Osteoblast (primary cell): Measurements from ENCODE around the gene TRIML1. TPM values are rescaled to one million over a fixed set of nuclear protein-coding genes. Genes with fewer than 3 reads are reported as not detected.
A peak's percentile ranks its signal among the peaks of the same experiment; 100 is the strongest.

Source experiments
- DNase-seq: peaks from one replicate; pipeline ENCODE4 v3.0.0; 2011; ENCODE audit warnings: low spot score, mixed read lengths; ENCODE audit not compliant: insufficient read length; ENCODE audit errors: missing footprints
- H2AFZ ChIP-seq: 2 replicates; pipeline ENCODE4 v1.6.0; 2011; ENCODE audit warnings: mild to moderate bottlenecking, low read length
- H3K27ac ChIP-seq: 2 replicates; pipeline ENCODE4 v1.5.1; 2011; ENCODE audit warnings: mild to moderate bottlenecking, low read depth, low read length, moderate library complexity
- H3K27me3 ChIP-seq: 2 replicates; pipeline ENCODE4 v1.6.0; 2012; ENCODE audit warnings: mild to moderate bottlenecking, control low read depth, inconsistent platforms, low read length, moderate library complexity; ENCODE audit not compliant: insufficient read depth
- H3K36me3 ChIP-seq: 2 replicates; pipeline ENCODE4 v1.5.1; 2011; ENCODE audit warnings: mild to moderate bottlenecking, low read length, control low read depth, moderate library complexity; ENCODE audit not compliant: insufficient read depth
- H3K4me1 ChIP-seq: 2 replicates; pipeline ENCODE4 v1.5.1; 2011; ENCODE audit warnings: mild to moderate bottlenecking, low read length, control low read depth, moderate library complexity; ENCODE audit not compliant: insufficient read depth
- H3K4me2 ChIP-seq: 2 replicates; pipeline ENCODE4 v1.6.0; 2011; ENCODE audit warnings: mild to moderate bottlenecking, low read length; ENCODE audit not compliant: insufficient read depth
- H3K4me3 ChIP-seq: fragments of 200-600 bp; sonication (generic); 3 replicates; pipeline ENCODE4 v1.5.1; 2012; ENCODE audit warnings: mild to moderate bottlenecking, low read length, inconsistent platforms; ENCODE audit not compliant: insufficient read depth
- H3K79me2 ChIP-seq: 2 replicates; pipeline ENCODE4 v1.6.0; 2012; ENCODE audit warnings: mild to moderate bottlenecking, low read length, control low read depth, inconsistent platforms; ENCODE audit not compliant: insufficient read depth
- H3K9me3 ChIP-seq: 2 replicates; pipeline ENCODE4 v1.5.1; 2011; ENCODE audit warnings: low read depth, low read length, control low read depth
- H4K20me1 ChIP-seq: 2 replicates; pipeline ENCODE4 v1.6.0; 2012; ENCODE audit warnings: mild to moderate bottlenecking, low read length, control low read depth; ENCODE audit not compliant: insufficient read depth
- total RNA-seq: library from RNA; depleted of rRNA; stranded (reverse); fragments of >200 nt; gene quantifications from 2 replicates; pipeline ENCODE4 v1.2.3, GENCODE V29; 2012
- TF ChIP-seq, protein P1 (sequence below): IDR thresholded peaks from 2 replicates; pipeline ENCODE4 v1.5.1; 2011; ENCODE audit warnings: mild to moderate bottlenecking, low read depth, low read length, moderate library complexity; ENCODE audit errors: extremely low read depth

The TRIML1 gene, protein sequence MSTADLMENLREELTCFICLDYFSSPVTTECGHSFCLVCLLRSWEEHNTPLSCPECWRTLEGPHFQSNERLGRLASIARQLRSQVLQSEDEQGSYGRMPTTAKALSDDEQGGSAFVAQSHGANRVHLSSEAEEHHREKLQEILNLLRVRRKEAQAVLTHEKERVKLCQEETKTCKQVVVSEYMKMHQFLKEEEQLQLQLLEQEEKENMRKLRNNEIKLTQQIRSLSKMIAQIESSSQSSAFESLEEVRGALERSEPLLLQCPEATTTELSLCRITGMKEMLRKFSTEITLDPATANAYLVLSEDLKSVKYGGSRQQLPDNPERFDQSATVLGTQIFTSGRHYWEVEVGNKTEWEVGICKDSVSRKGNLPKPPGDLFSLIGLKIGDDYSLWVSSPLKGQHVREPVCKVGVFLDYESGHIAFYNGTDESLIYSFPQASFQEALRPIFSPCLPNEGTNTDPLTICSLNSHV
- total RNA-seq: not detected in 2 replicates

DNA sequence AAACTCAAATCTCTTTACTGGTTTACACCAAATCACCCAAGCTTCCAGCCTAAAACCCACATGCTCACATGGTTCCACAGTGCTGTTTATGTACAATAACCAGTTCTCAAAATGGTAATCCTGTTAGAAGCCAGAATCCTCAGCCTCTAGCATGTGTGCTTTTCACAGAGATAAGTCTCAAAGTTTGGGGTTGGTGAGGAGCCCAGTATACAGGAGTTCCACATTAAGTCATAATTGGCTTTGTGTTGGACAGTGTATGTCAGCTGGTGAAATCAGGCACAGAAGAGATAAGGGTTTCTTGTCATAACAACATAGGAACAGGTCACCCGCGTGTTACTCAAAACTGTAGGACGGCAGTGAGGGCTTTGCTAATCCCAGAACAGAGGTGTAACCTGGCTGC is at the start of gene TRIML1:
Gene TRIML1 (plus strand): TSS at position 301 of the 400 bp plus-strand sequence. CDS start 118 bp downstream, outside the sequence.
- H3K4me3 ChIP-seq: no peak within 1 kb of the TSS
- no peak within 1 kb of the TSS for H3K4me2 ChIP-seq
- TF ChIP-seq, protein P1, sequence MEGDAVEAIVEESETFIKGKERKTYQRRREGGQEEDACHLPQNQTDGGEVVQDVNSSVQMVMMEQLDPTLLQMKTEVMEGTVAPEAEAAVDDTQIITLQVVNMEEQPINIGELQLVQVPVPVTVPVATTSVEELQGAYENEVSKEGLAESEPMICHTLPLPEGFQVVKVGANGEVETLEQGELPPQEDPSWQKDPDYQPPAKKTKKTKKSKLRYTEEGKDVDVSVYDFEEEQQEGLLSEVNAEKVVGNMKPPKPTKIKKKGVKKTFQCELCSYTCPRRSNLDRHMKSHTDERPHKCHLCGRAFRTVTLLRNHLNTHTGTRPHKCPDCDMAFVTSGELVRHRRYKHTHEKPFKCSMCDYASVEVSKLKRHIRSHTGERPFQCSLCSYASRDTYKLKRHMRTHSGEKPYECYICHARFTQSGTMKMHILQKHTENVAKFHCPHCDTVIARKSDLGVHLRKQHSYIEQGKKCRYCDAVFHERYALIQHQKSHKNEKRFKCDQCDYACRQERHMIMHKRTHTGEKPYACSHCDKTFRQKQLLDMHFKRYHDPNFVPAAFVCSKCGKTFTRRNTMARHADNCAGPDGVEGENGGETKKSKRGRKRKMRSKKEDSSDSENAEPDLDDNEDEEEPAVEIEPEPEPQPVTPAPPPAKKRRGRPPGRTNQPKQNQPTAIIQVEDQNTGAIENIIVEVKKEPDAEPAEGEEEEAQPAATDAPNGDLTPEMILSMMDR: no peak
- H4K20me1 ChIP-seq: no peaks in the 10 kb centered on the region
- no peak within 1 kb of the TSS for H2AFZ ChIP-seq
- no peaks in the 10 kb centered on the region for H3K27me3 ChIP-seq
- DNase-seq: peak; percentile 69
- no peaks in the 10 kb centered on the region for H3K36me3 ChIP-seq
- H3K9me3 ChIP-seq: no peaks in the 10 kb centered on the region
- no peaks in the 10 kb centered on the region for H3K4me1 ChIP-seq
- H3K79me2 ChIP-seq: no peaks in the 10 kb centered on the region
- H3K27ac ChIP-seq: no peak within 1 kb of the TSS

DNA sequence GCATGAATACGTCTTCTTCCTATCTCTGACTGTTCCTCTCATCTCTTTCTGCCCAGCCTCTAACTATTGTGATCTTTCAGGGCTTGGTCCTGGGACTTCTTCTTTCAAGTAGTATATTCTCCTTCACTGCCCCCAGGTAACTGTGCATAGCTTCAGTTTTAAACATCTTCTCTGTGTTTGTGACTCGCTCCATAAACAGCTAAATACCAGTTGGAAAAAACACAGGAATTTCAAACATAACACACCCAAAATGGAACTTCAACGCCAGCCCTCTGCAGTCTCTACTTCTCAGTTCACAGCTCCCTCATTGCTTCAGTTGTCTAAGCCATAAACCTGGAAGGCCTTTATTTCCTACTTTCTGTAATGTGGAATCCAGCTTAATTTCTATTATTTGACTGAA is 46.4 kb upstream of the TRIML1 start:
- Histone ChIP-seq H3K79me2 (no peaks in the 10 kb centered on the region), H3K27me3 (no peaks in the 10 kb centered on the region), H3K4me1 (no peaks in the 10 kb centered on the region), H3K27ac (no peak overlapping the region), H2AFZ (no peak overlapping the region), H3K4me3 (no peak overlapping the region), H3K36me3 (no peaks in the 10 kb centered on the region), H3K9me3 (no peaks in the 10 kb centered on the region), H3K4me2 (no peak overlapping the region), H4K20me1 (no peaks in the 10 kb centered on the region)
- TF ChIP-seq, protein P1: no peak
- DNase-seq: peak; percentile 45

DNA sequence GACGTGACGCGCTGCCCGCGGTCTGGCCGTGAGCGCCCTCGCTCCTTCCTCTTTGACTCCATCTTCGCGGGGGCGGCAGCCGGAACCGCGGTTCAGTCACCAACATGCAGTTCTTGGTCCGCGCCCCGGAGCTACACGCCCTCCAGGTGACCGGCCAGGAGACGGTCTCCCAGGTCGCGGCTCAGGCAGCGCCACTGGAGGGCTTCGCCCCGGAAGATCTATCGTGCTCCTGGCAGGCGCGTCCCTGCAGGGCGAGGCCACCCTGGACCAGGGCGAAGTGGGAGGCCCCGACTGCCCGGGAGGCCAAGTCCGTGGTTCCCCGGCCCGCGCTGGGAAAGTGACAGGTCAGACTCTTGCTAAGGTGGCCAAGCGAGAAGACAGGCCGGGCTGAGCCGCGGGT is 32.8 kb upstream of the TRIML1 start:
- H3K4me1 ChIP-seq: peaks cover 13% of the 10 kb centered on the region
- no peaks in the 10 kb centered on the region for H3K9me3 ChIP-seq
- H2AFZ ChIP-seq: no peak overlapping the region
- H3K27ac ChIP-seq: no peak overlapping the region
- no peak overlapping the region for H3K4me2 ChIP-seq
- H4K20me1 ChIP-seq: no peaks in the 10 kb centered on the region
- TF ChIP-seq, protein P1: no peak
- H3K4me3 ChIP-seq: no peak overlapping the region
- H3K79me2 ChIP-seq: no peaks in the 10 kb centered on the region
- H3K36me3 ChIP-seq: no peaks in the 10 kb centered on the region
- H3K27me3 ChIP-seq: no peaks in the 10 kb centered on the region
- DNase-seq: peak; percentile 45
